Mesenteric fat pad (tissue), 1 donor: ENCODE measurements around the gene POLR2J2. TPM values are rescaled to one million over a fixed set of nuclear protein-coding genes. Genes with fewer than 3 reads are reported as not detected.
"Not testable (repeated sequence)": the region's sequence is repeated elsewhere in the genome, so short reads cannot be mapped to it uniquely, and the experiment has no call there.

Source experiments
- DNase-seq: peaks from one replicate; pipeline ENCODE4 v3.0.0-alpha.2; 2020; ENCODE audit warnings: low spot score
- long read RNA-seq: library from polyadenylated mRNA; unstranded; transcript quantifications from one replicate; pipeline ENCODE4 v2.0.0, GENCODE V29; 2020
- total RNA-seq: library from RNA; stranded (reverse); fragmentation: NEBNext Ultra II Directional; extraction: Animal tissue kit (Norgen Biotek cat#: 25700); gene quantifications from one replicate; pipeline ENCODE4 v1.2.1, GENCODE V29; 2021
- donor health status: DM: yes; HTN: yes; CAD: no.

POLR2J2 gene
- 7.1 TPM for total RNA-seq
- long read RNA-seq, transcript POLR2J2-201 (4 exons, 348 nt) = major isoform, 6 of 8 reads
- long read RNA-seq, partial matches to known transcripts = 1 of 8 reads
- long read RNA-seq, other reads (novel, unspliced or antisense) = 0 of 8 reads

DNA sequence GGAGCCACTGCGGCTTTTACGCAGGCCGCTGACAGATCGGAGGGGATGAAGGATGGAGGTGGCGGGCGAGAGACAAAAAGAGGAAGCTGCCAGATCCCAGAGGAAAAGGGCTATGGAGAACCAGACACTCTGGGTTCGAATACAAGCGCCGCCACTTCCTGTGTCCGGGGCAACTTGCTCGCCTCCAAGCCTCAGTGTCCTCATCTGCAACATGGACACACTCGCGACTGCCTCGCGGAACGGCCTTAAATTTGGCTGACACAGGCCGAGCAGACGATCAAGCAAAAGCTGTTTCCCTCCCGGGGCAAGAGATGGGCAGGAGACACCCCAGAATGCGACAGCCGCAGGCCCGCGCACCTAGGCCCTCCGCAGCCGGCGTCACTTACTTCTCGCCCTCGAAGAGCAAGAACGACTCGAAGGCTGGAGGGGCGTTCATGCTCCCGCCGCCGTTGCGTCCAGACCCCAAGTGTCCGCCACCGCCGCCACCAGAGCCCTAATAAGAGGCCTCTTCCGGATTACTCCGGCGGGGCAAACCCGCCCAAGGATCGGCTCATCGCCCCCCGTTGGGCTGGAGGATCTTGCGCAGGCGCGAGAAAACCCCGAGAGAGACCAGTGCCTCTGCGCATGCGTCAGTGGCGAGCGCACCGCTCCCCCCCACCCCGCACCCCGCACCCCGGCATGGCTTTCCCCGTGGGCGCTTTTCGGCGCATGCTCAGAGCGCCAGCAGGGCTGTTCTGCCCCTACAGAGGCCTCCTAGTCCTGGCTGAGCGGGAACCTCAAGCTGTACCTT, at the start of gene POLR2J2:
TSS of gene POLR2J2 (minus strand) at position 498 of the 790 bp plus-strand sequence. CDS start at position 436, 62 bp downstream.
- not testable (repeated sequence) for DNase-seq

DNA sequence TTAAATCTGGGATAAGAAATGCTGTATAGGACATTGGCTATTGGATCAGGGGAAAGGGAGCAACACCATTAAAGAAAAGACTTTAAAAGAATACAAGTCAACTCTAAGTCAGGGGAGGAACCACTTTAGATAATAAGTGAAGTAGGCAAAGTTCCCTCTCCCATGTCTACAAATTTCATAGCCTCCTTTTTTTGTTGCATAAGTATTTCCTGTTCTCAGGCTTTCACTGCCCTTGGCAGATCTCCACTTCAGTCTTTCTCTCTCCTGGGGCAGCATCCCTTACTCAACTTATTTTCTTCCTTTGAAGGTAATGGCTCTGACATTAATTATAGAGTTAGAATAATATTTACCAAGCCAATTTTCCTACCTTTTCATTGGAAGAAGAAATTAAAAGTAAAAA, 47.0 kb upstream of the POLR2J2 start:
- not testable (repeated sequence) for DNase-seq

GRCh38 chr7:102715718-102716117, 44.3 kb upstream of the POLR2J2 start:
- not testable (repeated sequence) for DNase-seq

DNA sequence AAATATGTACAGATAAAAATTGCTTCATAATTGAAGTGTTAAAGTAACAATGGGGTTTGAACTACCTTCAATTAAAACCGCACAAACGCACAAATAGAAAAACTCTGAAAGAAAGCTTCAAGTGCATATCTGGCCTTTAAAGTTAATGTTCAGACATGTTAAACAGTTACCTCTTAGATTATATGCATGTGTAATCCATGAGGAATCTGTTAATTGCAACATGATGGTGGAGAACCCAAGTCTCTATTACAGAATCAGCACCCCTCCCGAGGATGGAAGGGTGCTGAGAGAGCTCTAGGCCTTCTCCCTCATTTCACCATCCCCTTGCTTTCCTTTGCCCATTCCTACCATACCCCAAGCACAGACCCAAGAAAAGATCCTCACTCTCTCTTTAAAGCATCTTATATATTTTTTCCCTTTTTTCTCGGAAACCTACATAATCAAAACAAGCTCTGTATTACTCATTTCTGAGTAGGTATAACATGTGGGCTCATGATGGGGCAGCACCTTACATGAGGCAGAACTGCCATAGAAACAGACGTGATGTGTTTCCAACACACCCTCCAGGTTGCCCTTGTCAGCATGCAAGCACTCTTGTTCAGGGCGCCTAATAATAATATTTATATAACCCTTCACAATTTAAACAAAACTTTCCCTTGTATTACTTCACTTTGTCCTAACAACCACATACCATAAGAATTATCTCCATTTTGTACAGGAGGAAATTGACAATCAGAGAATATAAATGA, 43.5 kb upstream of the POLR2J2 start:
- DNase-seq = not testable (repeated sequence)

- not testable (repeated sequence) for DNase-seq
Observed at GRCh38 chr7:102713691-102714080, 42.2 kb upstream of the POLR2J2 start.

- not testable (repeated sequence) for DNase-seq
Observed at GRCh38 chr7:102713011-102713690, 41.7 kb upstream of the POLR2J2 start.

- not testable (repeated sequence) for DNase-seq
Observed at GRCh38 chr7:102698962-102699750, 27.7 kb upstream of the POLR2J2 start.

GRCh38 chr7:102697642-102698512, 26.4 kb upstream of the POLR2J2 start:
- not testable (repeated sequence) for DNase-seq

DNA sequence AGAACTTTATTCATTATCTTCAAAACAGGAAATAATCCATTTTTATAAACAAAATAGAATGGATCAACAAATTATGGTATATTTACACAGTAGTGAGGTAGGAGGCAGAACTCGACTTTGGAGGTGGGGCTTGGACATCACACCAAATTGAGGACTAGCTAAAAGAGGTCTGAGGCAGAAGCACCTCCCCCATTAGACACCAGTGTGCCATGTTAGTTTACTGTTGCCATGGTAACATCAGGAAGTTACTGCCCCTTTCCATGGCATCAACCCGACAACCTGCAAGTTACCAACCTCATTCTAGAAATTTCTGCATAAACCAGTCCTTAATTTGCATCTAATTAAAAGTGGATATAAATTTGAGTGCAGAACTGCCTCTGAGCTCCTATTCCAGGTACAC, 24.5 kb upstream of the POLR2J2 start:
- not testable (repeated sequence) for DNase-seq

GRCh38 chr7:102695033-102695552, 23.6 kb upstream of the POLR2J2 start:
- not testable (repeated sequence) for DNase-seq

DNA sequence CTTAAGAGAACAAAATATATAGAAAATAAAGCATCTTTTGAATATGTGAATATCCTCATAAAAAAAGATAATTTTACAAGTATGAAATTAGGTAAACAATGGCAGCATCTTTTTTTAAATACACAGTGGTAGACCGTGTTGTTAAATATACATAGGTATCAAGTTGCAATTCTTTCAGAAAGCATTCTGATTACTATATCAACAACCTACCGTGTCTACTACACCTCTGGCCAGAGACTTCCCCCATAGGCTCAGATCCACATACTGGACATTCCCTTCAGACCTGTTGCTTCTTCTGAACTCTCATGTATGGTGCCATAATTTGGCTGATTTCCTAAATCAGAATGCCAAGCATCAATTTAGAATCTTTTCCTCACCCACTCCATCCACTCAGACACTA, 22.5 kb upstream of the POLR2J2 start:
- not testable (repeated sequence) for DNase-seq

DNA sequence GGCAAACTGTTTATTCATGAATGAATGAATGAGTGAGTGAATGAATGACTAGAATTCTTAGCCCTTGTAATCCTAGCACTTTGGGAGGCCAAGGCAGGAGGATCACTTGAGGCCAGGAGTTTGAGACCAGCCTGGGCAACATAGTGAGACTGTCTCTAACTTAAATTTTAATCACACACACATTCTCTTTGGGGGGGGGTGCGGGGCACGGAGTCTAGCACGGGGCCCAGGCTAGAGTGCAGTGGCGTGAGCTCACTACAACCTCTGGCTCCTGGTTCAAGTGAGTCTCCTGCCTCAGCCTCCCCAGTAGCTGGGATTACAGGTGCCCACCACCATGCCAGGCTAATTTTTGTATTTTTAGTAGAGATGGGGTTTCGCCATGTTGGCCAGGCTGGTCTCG, 19.1 kb upstream of the POLR2J2 start:
- DNase-seq = not testable (repeated sequence)

DNA sequence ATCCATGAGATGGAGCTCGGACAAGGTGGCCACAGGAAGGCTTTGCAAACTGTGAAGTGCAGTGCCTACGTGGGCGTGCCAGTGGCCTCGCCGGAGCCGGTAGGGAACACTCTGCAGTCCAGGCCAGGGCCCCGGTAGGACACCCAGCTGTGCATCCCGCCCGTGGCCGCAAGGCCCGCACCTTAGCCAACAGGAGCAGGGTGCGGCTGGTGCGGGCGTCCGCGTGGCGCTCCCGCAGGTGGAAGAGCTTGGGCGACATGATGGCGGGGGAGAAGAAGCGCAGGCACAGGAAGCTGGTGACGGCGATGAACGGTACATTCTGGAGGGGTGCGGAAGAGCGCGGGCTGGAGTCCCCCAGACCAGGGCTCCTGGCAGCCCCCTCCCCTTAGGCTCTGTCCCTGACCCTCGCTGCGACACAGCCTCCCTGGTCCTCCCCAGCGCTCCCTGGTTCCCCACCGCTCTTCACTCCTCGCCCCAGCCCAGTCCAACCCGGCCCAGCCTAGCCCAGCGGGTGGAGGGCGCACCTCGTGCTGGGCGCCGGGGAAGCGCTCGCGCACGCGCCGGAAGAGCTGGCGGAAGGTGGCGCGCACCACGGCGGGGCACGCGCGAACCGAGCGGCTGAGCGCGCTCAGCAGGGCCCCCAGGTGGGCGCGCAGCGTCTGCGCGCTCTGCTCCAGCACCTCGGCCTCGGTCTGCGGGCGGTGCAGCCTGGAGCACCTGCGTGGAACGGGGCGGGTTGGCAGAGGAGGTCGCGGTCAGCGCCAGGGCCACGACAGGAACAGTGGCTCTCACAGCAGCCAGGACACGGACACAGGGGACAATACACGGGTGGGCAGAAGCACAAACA, 18.2 kb upstream of the POLR2J2 start:
- not testable (repeated sequence) for DNase-seq

DNA sequence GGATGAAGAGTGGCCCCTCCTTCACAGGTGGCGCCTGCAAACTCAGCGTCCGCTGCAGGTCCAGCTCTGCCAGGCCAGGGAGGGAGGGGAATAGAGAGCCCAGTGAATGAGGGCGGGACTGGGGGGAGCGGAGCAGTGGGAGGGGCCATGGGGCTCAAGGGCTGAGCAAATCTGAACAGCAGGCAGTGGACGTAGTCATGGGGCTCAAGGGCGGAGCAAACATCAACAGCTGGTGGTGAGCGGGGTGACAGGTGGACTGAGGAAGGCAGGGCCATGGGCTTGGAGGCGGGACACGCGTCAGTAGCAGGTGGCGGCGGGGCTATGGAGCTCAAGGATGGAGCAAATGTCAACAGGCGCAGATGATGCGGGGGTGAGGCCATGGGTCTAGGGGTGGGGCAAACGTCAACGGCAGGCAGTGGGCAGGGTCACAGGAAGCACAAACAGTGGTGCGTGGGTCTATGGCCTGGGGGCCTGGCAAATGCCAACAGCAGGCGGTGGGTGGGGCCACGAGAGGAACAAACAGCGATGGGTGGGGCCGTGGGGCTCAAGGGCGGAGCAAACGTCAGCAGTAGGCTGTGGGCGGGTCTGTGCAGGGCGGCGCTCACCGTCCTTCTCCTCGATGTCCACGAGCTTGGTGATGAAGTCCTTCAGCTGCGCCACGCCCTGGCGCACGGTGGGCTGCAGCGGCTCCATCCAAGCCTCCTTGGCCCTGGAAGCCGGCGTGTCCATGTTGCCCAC, 17.0 kb upstream of the POLR2J2 start:
- not testable (repeated sequence) for DNase-seq

- DNase-seq = not testable (repeated sequence)
Observed at GRCh38 chr7:102682560-102682959, 11.1 kb upstream of the POLR2J2 start.

GRCh38 chr7:102680780-102681179, 9.3 kb upstream of the POLR2J2 start:
- DNase-seq = not testable (repeated sequence)

GRCh38 chr7:102675545-102675944, 4.1 kb upstream of the POLR2J2 start:
- not testable (repeated sequence) for DNase-seq
